H1 (cell line): ENCODE results near the gene SND1. TPM values are rescaled to one million over a fixed set of nuclear protein-coding genes. Genes with fewer than 3 reads are reported as not detected.

ENCODE experiments used
- CTCF ChIA-PET: fragments of 300-600 bp; sonication (Branson Sonifier 250); formaldehyde crosslinking; loops from one replicate; lab custom pipeline; 2021; ENCODE audit not compliant: partially characterized antibody; lab: Charles Lee
- POLR2A ChIA-PET: fragments of 300-600 bp; sonication (Branson Sonifier 250); formaldehyde crosslinking; loops from one replicate; lab custom pipeline; 2021; ENCODE audit warnings: inconsistent platforms; ENCODE audit not compliant: partially characterized antibody; lab: Charles Lee
- DNase-seq, 2 experiments: peaks; one replicate each; pipeline versions ENCODE4 v3.0.0 to v3.0.0-alpha.2; 2010 to 2022; ENCODE audit warnings: low spot score in 2 of 2, low read depth in 1 of 2, mixed read lengths in 1 of 2
- FAIRE-seq: peaks from 2 replicates; lab custom pipeline; 2011; peaks lifted over from hg19 to GRCh38; lab: Jason Lieb, UNC
- H2AFZ ChIP-seq: 2 replicates; pipeline ENCODE4 v1.8.1; 2012; ENCODE audit warnings: low read length, inconsistent platforms
- H2AK5ac ChIP-seq: 2 replicates; pipeline ENCODE4 v1.6.1; 2013; ENCODE audit warnings: low read depth, low read length
- H2BK120ac ChIP-seq: replicated peaks from 2 replicates; pipeline ENCODE3; 2013; ENCODE audit warnings: low read depth, low read length, inconsistent platforms
- H2BK12ac ChIP-seq: 2 replicates; pipeline ENCODE4 v1.6.1; 2013; ENCODE audit warnings: low read depth, low read length
- H2BK15ac ChIP-seq: 2 replicates; pipeline ENCODE4 v1.6.1; 2013; ENCODE audit warnings: low read length
- H2BK20ac ChIP-seq: 2 replicates; pipeline ENCODE4 v1.6.1; 2013; ENCODE audit warnings: low read length
- H2BK5ac ChIP-seq: 2 replicates; pipeline ENCODE4 v1.6.1; 2013; ENCODE audit warnings: low read depth, low read length
- H3K14ac ChIP-seq: 2 replicates; pipeline ENCODE4 v1.6.1; 2013; ENCODE audit warnings: inconsistent platforms; ENCODE audit not compliant: insufficient read length
- H3K18ac ChIP-seq: 2 replicates; pipeline ENCODE4 v1.6.1; 2013; ENCODE audit warnings: low read length; ENCODE audit errors: extremely low read depth
- H3K23ac ChIP-seq: 2 replicates; pipeline ENCODE4 v1.6.1; 2013; ENCODE audit warnings: inconsistent platforms; ENCODE audit not compliant: insufficient read length
- H3K23me2 ChIP-seq: 2 replicates; pipeline ENCODE4 v1.6.1; 2013; ENCODE audit warnings: low read depth, low read length
- H3K27ac ChIP-seq: 2 replicates; pipeline ENCODE4 v1.6.1; 2011; ENCODE audit warnings: low read depth, low read length, inconsistent platforms
- H3K27me3 ChIP-seq, 4 experiments: replicated peaks in 1 of 4; 1 replicate in 1 of 4; 2 replicates in 3 of 4; pipeline versions ENCODE4 v1.6.1 to v1.8.1; 2011 to 2013; ENCODE audit warnings: low read length in 3 of 4, mild to moderate bottlenecking in 3 of 4, inconsistent platforms in 2 of 4, mixed read lengths in 2 of 4, moderate library complexity in 1 of 4; ENCODE audit not compliant: control insufficient read depth in 3 of 4, insufficient read depth in 3 of 4; ENCODE audit errors: extremely low read depth in 1 of 4
- H3K36me3 ChIP-seq, 4 experiments: 2 replicates each; pipeline versions ENCODE4 v1.6.1 to v1.8.1; 2011 to 2013; ENCODE audit warnings: mild to moderate bottlenecking in 4 of 4, low read length in 3 of 4, moderate library complexity in 2 of 4, control low read depth in 1 of 4, inconsistent platforms in 1 of 4; ENCODE audit not compliant: insufficient read depth in 4 of 4, control insufficient read depth in 2 of 4
- H3K4ac ChIP-seq: replicated peaks from 2 replicates; pipeline ENCODE3; 2013; ENCODE audit warnings: low read length, low read depth, mixed read lengths, inconsistent platforms; ENCODE audit not compliant: insufficient read length
- H3K4me1 ChIP-seq, 4 experiments: replicated peaks in 1 of 4; 1 replicate in 1 of 4; 2 replicates in 3 of 4; pipeline versions ENCODE4 v1.6.1 to v1.8.1; 2011 to 2013; ENCODE audit warnings: low read length in 3 of 4, inconsistent platforms in 2 of 4, mixed read lengths in 1 of 4; ENCODE audit not compliant: insufficient read depth in 4 of 4, control insufficient read depth in 3 of 4
- H3K4me2 ChIP-seq, 2 experiments: 2 replicates each; pipeline versions ENCODE4 v1.6.1 to v1.8.1; 2011 to 2013; ENCODE audit warnings: low read depth in 2 of 2, low read length in 2 of 2, control low read depth in 1 of 2, inconsistent platforms in 1 of 2, mild to moderate bottlenecking in 1 of 2; ENCODE audit not compliant: insufficient read depth in 1 of 2
- H3K4me3 ChIP-seq, 4 experiments: fragments of 200-600, 300-600 bp in 1 of 4; sonication (generic), shearing (Covaris generic), sonication (Bioruptor Twin) in 1 of 4; 2 replicates each; pipeline versions ENCODE4 v1.5.1 to v1.8.1; 2011 to 2016; ENCODE audit warnings: low read length in 4 of 4, low read depth in 3 of 4, control low read depth in 2 of 4, inconsistent platforms in 2 of 4, mild to moderate bottlenecking in 2 of 4, mixed read lengths in 1 of 4, moderate library complexity in 1 of 4; ENCODE audit not compliant: insufficient read depth in 2 of 4; ENCODE audit errors: extremely low read depth in 1 of 4
- H3K56ac ChIP-seq: replicated peaks from 2 replicates; pipeline ENCODE3; 2013; ENCODE audit warnings: low read depth, mild to moderate bottlenecking, mixed read lengths, low read length, inconsistent platforms; ENCODE audit not compliant: insufficient read length
- H3K79me1 ChIP-seq: 2 replicates; pipeline ENCODE4 v1.6.1; 2013; ENCODE audit warnings: low read depth, low read length, control low read depth
- H3K79me2 ChIP-seq, 2 experiments: 2 replicates each; pipeline versions ENCODE4 v1.6.1 to v1.8.1; 2012 to 2013; ENCODE audit warnings: low read length in 2 of 2, mild to moderate bottlenecking in 2 of 2, inconsistent platforms in 1 of 2; ENCODE audit not compliant: insufficient read depth in 2 of 2, control insufficient read depth in 1 of 2
- H3K9ac ChIP-seq, 4 experiments: replicated peaks in 1 of 4; 1 replicate in 1 of 4; 2 replicates in 3 of 4; pipeline versions ENCODE4 v1.6.1 to v1.8.1; 2011 to 2013; ENCODE audit warnings: low read depth in 3 of 4, low read length in 3 of 4, control low read depth in 2 of 4, mild to moderate bottlenecking in 2 of 4, moderate library complexity in 2 of 4, inconsistent platforms in 1 of 4; ENCODE audit errors: extremely low read depth in 1 of 4
- H3K9me3 ChIP-seq, 2 experiments: 2 replicates each; pipeline versions ENCODE4 v1.6.1 to v1.8.1; 2012 to 2013; ENCODE audit warnings: mild to moderate bottlenecking in 2 of 2, moderate library complexity in 2 of 2, control low read depth in 1 of 2, inconsistent platforms in 1 of 2, low read depth in 1 of 2, low read length in 1 of 2, mixed read lengths in 1 of 2; ENCODE audit not compliant: insufficient read depth in 2 of 2
- H4K20me1 ChIP-seq, 2 experiments: replicated peaks in 1 of 2; 2 replicates each; pipeline versions ENCODE3 to v1.8.1; 2011 to 2013; ENCODE audit warnings: inconsistent platforms in 2 of 2, low read length in 2 of 2, mild to moderate bottlenecking in 1 of 2; ENCODE audit not compliant: insufficient read depth in 2 of 2, control insufficient read depth in 1 of 2
- H4K5ac ChIP-seq: 2 replicates; pipeline ENCODE4 v1.6.1; 2013; ENCODE audit warnings: low read length, low read depth, mixed read lengths, inconsistent platforms; ENCODE audit not compliant: insufficient read length
- H4K8ac ChIP-seq: 2 replicates; pipeline ENCODE4 v1.8.0; 2013; ENCODE audit warnings: mild to moderate bottlenecking, moderate library complexity, low read length, inconsistent platforms; ENCODE audit not compliant: insufficient read depth; ENCODE audit errors: extremely low read depth
- H4K91ac ChIP-seq: replicated peaks from 2 replicates; pipeline ENCODE3; 2013; ENCODE audit warnings: low read length, mixed read lengths, inconsistent platforms; ENCODE audit not compliant: insufficient read length
- CBX8 ChIP-seq: fragments of 300-800, 300-1000 bp; sonication (generic); IDR thresholded peaks from 2 replicates; pipeline ENCODE4 v1.7.1; 2016; ENCODE audit warnings: low read depth, low read length, borderline replicate concordance
- CTCF ChIP-seq, 3 experiments: IDR thresholded peaks; 1 replicate in 2 of 3; 2 replicates in 1 of 3; pipeline versions ENCODE4 v1.5.1 to v1.6.1; 2011; ENCODE audit warnings: low read length in 3 of 3, mild to moderate bottlenecking in 3 of 3, inconsistent platforms in 2 of 3, low read depth in 1 of 3, moderate library complexity in 1 of 3; ENCODE audit not compliant: insufficient read depth in 1 of 3; ENCODE audit errors: control extremely low read depth in 1 of 3
- GABPA ChIP-seq: IDR thresholded peaks from 2 replicates; pipeline ENCODE4 v1.6.1; 2011; ENCODE audit warnings: mild to moderate bottlenecking, low read length, moderate library complexity, borderline replicate concordance; ENCODE audit not compliant: insufficient read depth
- HDAC2 ChIP-seq, 2 experiments: fragments of 300-600 bp in 1 of 2; sonication (generic) in 1 of 2; IDR thresholded peaks; 2 replicates each; pipeline ENCODE4 v1.6.1; 2011 to 2012; ENCODE audit warnings: low read depth in 2 of 2, low read length in 2 of 2, mild to moderate bottlenecking in 2 of 2, moderate library complexity in 2 of 2, borderline replicate concordance in 1 of 2, inconsistent platforms in 1 of 2
- JUN ChIP-seq: IDR thresholded peaks from 2 replicates; pipeline ENCODE4 v1.6.1; 2011; ENCODE audit warnings: low read depth, mild to moderate bottlenecking, improper control_type of control experiment, low read length
- POU5F1 ChIP-seq: IDR thresholded peaks from 2 replicates; pipeline ENCODE4 v1.6.1; 2011; ENCODE audit warnings: low read depth, mild to moderate bottlenecking, low read length, moderate library complexity
- SIN3A ChIP-seq, 2 experiments: IDR thresholded peaks in 1 of 2; conservative IDR thresholded peaks in 1 of 2; 2 replicates each; pipeline ENCODE4 v1.6.1; 2011 to 2012; ENCODE audit warnings: low read length in 2 of 2, improper control_type of control experiment in 1 of 2, low read depth in 1 of 2, mild to moderate bottlenecking in 1 of 2
- SIX5 ChIP-seq: IDR thresholded peaks from 2 replicates; pipeline ENCODE4 v1.6.1; 2011; ENCODE audit warnings: mild to moderate bottlenecking, low read depth, low read length
- USF2 ChIP-seq: IDR thresholded peaks from 2 replicates; pipeline ENCODE4 v1.6.1; 2011; ENCODE audit warnings: low read length, improper control_type of control experiment
- WGBS, 2 experiments: shearing (Covaris generic) in 1 of 2; methylation state at CpG; one replicate each; pipeline versions ENCODE4 v1.1.6 to v1.1.7; 2013 to 2015; ENCODE audit warnings: low lambda C conversion rate in 2 of 2, mixed read lengths in 2 of 2, inconsistent platforms in 1 of 2, low coverage in 1 of 2, missing lambda C conversion rate in 1 of 2; ENCODE audit not compliant: insufficient replicate concordance in 2 of 2, insufficient coverage in 1 of 2, insufficient read length in 1 of 2; ENCODE audit errors: extremely low coverage in 1 of 2, missing lambda C conversion rate in 1 of 2; 5-methylcytosine and 5-hydroxymethylcytosine counted together
- polyA plus RNA-seq, 7 experiments: library from polyadenylated mRNA; depleted of rRNA in 3 of 7; stranded (reverse) in 5 of 7; unstranded in 2 of 7; fragments of >200 nt in 5 of 7; fragments of 200-250 nt in 2 of 7; gene quantifications; 1 replicate in 5 of 7; 2 replicates in 1 of 7; 4 replicates in 1 of 7; pipeline versions ENCODE4 v1.2.1 to v1.2.3, GENCODE V29; 2011 to 2013; ENCODE audit warnings: missing spikeins in 2 of 7, mixed read lengths in 2 of 7
- total RNA-seq: library from RNA; stranded (reverse); fragmentation: NEBNext Ultra II Directional; extraction: Animal tissue kit (Norgen Biotek cat#: 25700); gene quantifications from 2 replicates; pipeline ENCODE4 v1.2.1, GENCODE V29; 2021

The SND1 gene
- total and polyA plus RNA-seq, 2 of the 8 experiments (the other 6 are each of a cell fraction or from before 2014, with no cell fraction given): 122 to 290 TPM

- Histone ChIP-seq H2AFZ (no peak overlapping the region), H2BK12ac (no peak overlapping the region), H2BK15ac (no peak overlapping the region), H3K9ac (no peak overlapping the region), H3K56ac (no peak overlapping the region), H3K18ac (no peak overlapping the region), H3K27me3 (peaks cover 10 to 38% (median 29%) of the 10 kb centered on the region in 4 experiments), H3K4me2 (no peak overlapping the region; a peak in 1 of 4 replicates), H3K23ac (no peak overlapping the region), H3K36me3 (no peaks in the 10 kb centered on the region), H4K91ac (no peak overlapping the region), H2AK5ac (no peak overlapping the region), H4K20me1 (no peaks in the 10 kb centered on the region), H3K4me3 (no peak overlapping the region), H2BK20ac (no peak overlapping the region), H2BK120ac (no peak overlapping the region), H4K5ac (no peak overlapping the region), H2BK5ac (no peak overlapping the region), H3K27ac (no peak overlapping the region), H3K79me1 (no peaks in the 10 kb centered on the region), H3K4ac (no peak overlapping the region), H4K8ac (peak overlapping the region; percentile 40; the same call in 1 of the 2 replicates), H3K14ac (no peak overlapping the region), H3K9me3 (peaks cover 0 to 3% of the 10 kb centered on the region in 2 experiments; a peak in 1 of 4 replicates), H3K23me2 (peaks cover 9% of the 10 kb centered on the region; the same call in 1 of the 2 replicates), H3K4me1 (peaks cover 0 to 4% (median 2%) of the 10 kb centered on the region in 4 experiments; a peak in 2 of 7 replicates), H3K79me2 (no peaks in the 10 kb centered on the region)
- ChIA-PET CTCF (interaction anchor here (0.6 to 14.8 kb wide), 14 partner anchors 10 to 508 kb away, joined by 3 to 347 read pairs (median 16); no protein-coding TSS in a partner anchor), POLR2A (interaction anchor here (1.9 kb wide), 1 partner anchor 33 kb away, joined by 5 read pairs; no protein-coding TSS in a partner anchor)
- DNase-seq (no peak), FAIRE-seq (no peak)
- 81% methylated on average over 9 of the region's 9 CpGs; no CpG with 5 or more reads in 1 of the 2 experiments for WGBS, 2 experiments
- TF ChIP-seq SIN3A (conservative IDR thresholded peaks at IDR 0.05 in 1 of 2, IDR thresholded peaks at IDR 0.05 in 1 of 2; ENCODE audit: low read depth in 1 of 2, low read length in 2 of 2) (no peak), CTCF (IDR thresholded peaks at IDR 0.05; ENCODE audit: control extremely low read depth in 1 of 3, insufficient read depth in 1 of 3, low read depth in 1 of 3, low read length in 3 of 3) (no peak), JUN (no peak), HDAC2 (IDR thresholded peaks at IDR 0.05; ENCODE audit: borderline replicate concordance in 1 of 2, low read depth in 2 of 2, low read length in 2 of 2) (no peak), SIX5 (no peak), CBX8 (no peak), POU5F1 (no peak), GABPA (no peak), USF2 (no peak)
These were observed 485.2 kb downstream of the SND1 start for GRCh38 chr7:128137181-128137580.
